Measurements from ENCODE around the gene HYOU1.
A peak's percentile ranks its signal among the peaks of the same experiment; 100 is the strongest.
"Not testable (repeated sequence)": the region's sequence is repeated elsewhere in the genome, so short reads cannot be mapped to it uniquely, and the experiment has no call there.

The HYOU1 gene

GRCh38 chr11:119018074-119018938, 38.7 kb downstream of the HYOU1 start, which contains the start of the genes RPS25 and TRAPPC4:
TSS of gene RPS25 (minus strand) at chr11:119018343. CDS start at chr11:119018284, 59 bp downstream.
TSS of gene TRAPPC4 (plus strand) at chr11:119018766. CDS start at chr11:119018796, 30 bp downstream.
- peak; percentile 95 for DNase-seq

- not testable (repeated sequence) for DNase-seq
Observed at GRCh38 chr11:119017377-119017776, 39.6 kb downstream of the HYOU1 start.

- DNase-seq, result no peak
Observed at GRCh38 chr11:119016216-119017009, 40.6 kb downstream of the HYOU1 start.

- DNase-seq, result no peak
Observed at GRCh38 chr11:119015054-119015611, 41.9 kb downstream of the HYOU1 start.

- DNase-seq, result no peak
Observed at GRCh38 chr11:119014209-119014924, 42.6 kb downstream of the HYOU1 start.

GRCh38 chr11:119012629-119013170, 44.3 kb downstream of the HYOU1 start:
- no peak for DNase-seq

GRCh38 chr11:119011476-119012053, 45.4 kb downstream of the HYOU1 start:
- no peak for DNase-seq

GRCh38 chr11:119006656-119007055, 50.3 kb downstream of the HYOU1 start:
- no peak for DNase-seq

- DNase-seq, result no peak
Observed at GRCh38 chr11:119000906-119001305, 56.1 kb downstream of the HYOU1 start.

- no peak for DNase-seq
Observed at GRCh38 chr11:118998822-118999221, 58.2 kb downstream of the HYOU1 start.

- DNase-seq, result peak; percentile 12
Observed at GRCh38 chr11:118998388-118998717, 58.7 kb downstream of the HYOU1 start.

- DNase-seq, result peak; percentile 95
Observed at GRCh38 chr11:118997627-118998387, 59.2 kb downstream of the HYOU1 start, which contains the start of gene CENATAC. TSS of gene CENATAC (plus strand) at chr11:118998138. CDS start at chr11:118998198, 60 bp downstream.

- peak; percentile 25 for DNase-seq
Observed at GRCh38 chr11:118996926-118997626, 59.9 kb downstream of the HYOU1 start.
